ENCODE results near the gene TP53BP1.
"Not testable (repeated sequence)": the region's sequence is repeated elsewhere in the genome, so short reads cannot be mapped to it uniquely, and the experiment has no call there.

TP53BP1 gene, protein sequence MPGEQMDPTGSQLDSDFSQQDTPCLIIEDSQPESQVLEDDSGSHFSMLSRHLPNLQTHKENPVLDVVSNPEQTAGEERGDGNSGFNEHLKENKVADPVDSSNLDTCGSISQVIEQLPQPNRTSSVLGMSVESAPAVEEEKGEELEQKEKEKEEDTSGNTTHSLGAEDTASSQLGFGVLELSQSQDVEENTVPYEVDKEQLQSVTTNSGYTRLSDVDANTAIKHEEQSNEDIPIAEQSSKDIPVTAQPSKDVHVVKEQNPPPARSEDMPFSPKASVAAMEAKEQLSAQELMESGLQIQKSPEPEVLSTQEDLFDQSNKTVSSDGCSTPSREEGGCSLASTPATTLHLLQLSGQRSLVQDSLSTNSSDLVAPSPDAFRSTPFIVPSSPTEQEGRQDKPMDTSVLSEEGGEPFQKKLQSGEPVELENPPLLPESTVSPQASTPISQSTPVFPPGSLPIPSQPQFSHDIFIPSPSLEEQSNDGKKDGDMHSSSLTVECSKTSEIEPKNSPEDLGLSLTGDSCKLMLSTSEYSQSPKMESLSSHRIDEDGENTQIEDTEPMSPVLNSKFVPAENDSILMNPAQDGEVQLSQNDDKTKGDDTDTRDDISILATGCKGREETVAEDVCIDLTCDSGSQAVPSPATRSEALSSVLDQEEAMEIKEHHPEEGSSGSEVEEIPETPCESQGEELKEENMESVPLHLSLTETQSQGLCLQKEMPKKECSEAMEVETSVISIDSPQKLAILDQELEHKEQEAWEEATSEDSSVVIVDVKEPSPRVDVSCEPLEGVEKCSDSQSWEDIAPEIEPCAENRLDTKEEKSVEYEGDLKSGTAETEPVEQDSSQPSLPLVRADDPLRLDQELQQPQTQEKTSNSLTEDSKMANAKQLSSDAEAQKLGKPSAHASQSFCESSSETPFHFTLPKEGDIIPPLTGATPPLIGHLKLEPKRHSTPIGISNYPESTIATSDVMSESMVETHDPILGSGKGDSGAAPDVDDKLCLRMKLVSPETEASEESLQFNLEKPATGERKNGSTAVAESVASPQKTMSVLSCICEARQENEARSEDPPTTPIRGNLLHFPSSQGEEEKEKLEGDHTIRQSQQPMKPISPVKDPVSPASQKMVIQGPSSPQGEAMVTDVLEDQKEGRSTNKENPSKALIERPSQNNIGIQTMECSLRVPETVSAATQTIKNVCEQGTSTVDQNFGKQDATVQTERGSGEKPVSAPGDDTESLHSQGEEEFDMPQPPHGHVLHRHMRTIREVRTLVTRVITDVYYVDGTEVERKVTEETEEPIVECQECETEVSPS (N-terminal part only)

DNA sequence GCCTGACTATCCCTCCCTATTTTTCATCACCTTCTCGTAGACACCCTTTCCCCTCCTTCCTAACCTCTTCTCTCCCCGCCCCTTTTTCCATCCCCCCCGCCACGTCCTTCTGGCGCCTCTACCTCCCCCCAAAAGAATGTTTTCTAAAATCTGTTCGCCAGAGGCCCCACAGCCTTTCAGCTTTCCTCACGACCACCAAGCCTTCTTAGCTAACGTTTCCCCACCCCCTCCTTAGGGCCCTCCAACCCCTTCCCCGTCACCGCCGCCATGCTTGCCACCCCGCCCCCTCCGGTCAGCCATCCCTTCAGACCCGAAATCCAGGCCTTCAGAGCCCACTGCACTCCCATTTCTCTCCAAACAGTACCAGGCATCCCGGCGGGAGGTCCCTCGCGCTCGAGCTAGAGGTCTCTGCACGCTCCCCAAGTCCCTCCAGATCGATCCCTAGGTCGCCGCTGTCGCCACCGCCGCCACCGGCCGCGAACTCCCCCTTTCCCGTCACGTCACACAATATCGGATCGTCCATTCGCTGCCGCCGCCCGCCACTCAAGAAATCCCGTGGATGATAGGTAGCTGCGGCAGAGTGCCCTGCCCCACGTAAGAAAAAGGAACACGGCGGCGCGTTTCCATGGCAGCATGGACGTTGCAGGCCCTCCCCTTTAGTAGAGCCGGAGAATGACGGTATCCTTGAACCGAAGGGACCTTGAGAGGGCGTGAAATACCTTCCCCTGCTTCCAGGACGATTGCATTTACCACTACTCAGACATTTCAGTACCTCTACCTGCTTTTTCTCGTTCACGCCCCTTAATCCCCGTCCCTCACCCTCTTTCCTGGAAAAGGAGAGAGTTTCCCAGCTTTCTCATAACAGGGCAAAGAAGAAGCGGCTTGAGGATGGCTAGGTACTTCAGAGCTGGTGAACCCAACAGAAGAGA lies at the start of gene TP53BP1:
Gene TP53BP1, minus strand, starts transcription at position 484 of the 929 bp plus-strand sequence. Its CDS starts 113 bp downstream, at position 371.
- DNase-seq = peak; percentile 94 to 97

DNA sequence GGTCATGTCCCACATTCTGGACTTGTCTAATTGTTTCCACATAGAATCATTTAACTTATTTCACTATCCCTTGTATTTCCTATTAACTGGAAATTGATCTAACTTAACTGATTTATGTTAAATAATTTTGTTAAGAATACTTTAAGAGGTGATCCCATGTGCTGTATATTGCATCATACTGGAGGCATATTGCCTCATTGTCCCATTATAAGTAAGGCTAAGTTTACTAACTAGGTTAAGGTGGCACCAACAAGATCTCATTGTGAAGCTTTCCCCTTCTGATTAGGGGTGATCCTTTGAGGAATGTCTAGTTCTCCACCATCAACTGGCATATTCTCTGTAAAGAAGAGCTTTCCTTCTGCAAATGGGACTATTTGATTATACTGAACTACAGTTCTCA lies 48.8 kb upstream of the TP53BP1 start:
- no peak for DNase-seq

DNA sequence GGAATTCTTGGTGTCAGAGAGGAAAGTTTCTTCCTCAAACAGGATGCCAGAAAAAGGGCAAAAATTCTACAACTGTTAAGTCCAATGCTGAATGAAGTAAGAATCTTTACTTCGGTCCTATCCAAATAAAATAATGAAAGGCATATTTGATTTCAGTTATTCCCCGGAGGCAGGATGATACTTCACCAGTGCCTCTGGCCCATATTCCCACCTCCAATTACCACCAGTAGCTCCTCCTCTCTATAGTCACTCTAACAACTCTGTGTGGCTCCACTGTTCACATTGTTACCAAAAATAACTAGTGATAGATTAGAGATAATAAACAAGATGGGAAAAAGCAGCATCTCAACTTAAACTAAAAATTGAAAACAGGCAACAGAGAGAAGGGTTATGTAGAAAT lies 45.1 kb upstream of the TP53BP1 start:
- DNase-seq = no peak

DNA sequence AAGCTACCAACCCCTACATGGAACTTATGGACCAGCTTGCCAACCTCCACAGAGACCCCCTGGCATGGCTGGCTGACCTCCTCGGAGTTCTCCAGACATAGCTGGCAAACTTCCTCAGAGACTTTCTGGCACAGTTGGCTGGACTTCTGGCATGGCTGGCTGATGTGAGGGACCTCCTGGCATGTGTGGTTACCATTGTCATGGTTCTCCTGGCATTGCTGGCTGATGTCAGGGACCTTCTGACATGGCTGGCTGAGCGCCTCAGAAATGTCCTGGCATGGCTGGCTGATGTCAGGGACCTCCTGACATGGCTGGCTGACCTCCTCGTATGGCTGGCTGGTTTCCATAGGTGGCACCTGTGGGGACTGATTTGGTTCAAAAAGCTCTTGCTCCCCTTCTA lies 41.9 kb upstream of the TP53BP1 start:
- DNase-seq = no peak

DNA sequence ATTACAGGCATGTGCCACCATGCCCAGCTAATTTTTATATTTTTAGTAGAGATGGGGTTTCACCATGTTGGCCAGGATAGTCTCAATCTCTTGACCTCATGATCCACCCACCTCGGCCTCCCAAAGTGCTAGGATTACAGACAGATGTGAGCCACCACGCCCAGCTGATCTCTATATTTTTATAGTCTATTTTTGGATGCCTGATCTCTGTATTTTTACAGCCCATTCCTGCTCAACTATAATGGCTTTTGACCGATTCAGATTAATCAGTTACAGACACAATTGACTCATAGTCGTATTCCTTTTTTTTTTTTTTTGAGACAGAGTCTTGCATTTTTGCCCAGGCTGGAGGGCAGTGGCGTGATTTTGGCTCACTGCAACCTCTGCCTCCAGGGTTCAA lies 39.9 kb upstream of the TP53BP1 start:
- not testable (repeated sequence) for DNase-seq

DNA sequence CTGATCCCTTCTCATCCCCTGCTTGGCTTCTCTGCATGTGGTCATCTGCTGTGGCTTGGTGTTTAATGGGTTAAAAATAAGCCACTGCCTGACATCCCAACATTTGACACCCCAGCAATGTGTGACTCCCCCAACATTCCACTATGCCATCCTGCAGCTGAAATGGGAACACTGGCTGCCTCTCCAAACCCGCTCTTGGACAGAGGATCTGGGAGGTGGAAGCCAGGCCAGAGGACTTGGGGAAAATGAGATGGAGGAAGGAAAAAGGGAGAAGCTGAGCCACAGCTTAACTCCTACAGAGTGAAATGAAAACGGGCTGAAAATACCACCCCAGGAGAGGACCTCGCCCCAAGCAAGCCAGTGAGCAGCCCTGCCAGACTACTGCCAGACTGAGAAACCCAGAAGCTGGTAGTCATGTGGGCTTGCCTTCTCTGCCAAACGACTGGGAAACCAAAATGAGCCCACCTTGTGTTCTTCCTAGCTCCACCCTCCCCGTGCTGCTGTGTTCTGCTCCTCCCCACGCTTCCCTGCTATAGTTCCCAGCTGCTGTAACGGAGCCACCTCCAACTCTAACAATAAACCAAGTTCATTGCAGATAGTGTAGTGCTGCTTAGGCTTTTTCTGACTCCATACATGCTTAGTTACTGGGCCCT lies 38.2 kb upstream of the TP53BP1 start:
- DNase-seq = no peak

DNA sequence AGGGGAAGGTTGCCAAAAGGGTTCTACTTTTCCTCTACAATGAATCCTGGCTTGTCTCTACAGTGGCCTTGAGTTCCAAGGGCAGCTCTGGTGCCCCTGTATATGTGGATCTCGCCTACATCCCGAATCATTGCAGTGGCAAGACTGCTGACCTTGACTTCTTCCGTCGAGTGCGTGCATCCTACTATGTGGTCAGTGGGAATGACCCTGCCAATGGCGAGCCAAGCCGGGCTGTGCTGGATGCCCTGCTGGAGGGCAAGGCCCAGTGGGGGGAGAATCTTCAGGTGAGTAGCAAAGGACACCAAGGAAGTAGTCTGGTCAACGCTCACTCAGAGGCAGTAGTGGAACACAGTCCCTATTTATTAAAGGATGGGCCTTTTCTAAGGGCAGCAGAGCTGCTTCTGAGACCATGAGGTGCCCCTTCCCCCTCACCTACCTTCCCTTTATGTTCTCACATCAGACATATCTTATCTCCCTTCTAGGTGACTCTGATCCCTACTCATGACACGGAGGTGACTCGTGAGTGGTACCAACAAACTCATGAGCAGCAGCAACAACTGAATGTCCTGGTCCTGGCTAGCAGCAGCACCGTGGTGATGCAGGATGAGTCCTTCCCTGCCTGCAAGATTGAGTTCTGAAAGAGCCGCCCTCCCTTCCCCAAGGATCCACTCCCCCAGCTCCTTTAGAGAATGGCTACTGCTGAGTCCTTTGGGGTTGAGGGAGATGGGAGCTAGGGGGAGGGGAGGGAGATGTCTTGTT lies 36.8 kb upstream of the TP53BP1 start:
- no peak for DNase-seq

DNA sequence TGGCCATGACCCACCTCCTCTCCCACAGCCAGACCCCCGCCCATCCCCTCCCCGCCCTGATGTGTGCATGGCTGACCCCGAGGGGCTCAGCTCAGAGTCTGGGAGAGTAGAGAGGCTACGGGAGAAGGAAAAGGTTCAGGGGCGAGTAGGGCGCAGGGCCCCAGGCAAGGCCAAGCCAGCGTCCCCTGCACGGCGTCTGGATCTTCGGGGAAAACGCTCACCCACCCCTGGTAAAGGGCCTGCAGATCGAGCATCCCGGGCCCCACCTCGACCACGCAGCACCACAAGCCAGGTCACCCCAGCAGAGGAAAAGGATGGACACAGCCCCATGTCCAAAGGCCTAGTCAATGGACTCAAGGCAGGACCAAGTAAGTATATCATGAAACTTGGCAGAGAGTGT lies 36.2 kb upstream of the TP53BP1 start:
- DNase-seq = no peak

DNA sequence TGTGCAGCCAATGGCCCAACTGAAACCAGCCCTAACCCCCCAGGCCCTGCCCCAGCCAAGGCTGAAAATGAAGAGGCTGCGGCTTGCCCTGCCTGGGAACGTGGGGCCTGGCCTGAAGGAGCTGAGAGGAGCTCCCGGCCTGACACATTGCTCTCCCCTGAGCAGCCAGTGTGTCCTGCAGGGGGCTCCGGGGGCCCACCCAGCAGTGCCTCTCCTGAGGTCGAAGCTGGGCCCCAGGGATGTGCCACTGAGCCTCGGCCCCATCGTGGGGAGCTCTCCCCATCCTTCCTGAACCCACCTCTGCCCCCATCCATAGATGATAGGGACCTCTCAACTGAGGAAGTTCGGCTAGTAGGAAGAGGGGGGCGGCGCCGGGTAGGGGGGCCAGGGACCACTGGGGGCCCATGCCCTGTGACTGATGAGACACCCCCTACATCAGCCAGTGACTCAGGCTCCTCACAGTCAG lies 35.6 kb upstream of the TP53BP1 start:
- no peak for DNase-seq

DNA sequence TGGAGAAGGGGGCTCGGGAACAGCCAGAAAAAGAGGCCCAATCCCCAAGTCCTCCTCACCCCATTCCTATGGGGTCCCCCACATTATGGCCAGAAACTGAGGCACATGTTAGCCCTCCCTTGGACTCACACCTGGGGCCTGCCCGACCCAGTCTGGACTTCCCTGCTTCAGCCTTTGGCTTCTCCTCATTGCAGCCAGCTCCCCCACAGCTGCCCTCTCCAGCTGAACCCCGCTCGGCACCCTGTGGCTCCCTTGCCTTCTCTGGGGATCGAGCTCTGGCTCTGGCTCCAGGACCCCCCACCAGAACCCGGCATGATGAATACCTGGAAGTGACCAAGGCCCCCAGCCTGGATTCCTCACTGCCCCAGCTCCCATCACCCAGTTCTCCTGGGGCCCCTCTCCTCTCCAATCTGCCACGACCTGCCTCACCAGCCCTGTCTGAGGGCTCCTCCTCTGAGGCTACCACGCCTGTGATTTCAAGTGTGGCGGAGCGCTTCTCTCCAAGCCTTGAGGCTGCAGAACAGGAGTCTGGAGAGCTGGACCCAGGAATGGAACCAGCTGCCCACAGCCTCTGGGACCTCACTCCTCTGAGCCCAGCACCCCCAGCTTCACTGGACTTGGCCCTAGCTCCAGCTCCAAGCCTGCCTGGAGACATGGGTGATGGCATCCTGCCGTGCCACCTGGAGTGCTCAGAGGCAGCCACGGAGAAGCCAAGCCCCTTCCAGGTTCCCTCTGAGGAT lies 35.0 kb upstream of the TP53BP1 start:
- DNase-seq = no peak

DNA sequence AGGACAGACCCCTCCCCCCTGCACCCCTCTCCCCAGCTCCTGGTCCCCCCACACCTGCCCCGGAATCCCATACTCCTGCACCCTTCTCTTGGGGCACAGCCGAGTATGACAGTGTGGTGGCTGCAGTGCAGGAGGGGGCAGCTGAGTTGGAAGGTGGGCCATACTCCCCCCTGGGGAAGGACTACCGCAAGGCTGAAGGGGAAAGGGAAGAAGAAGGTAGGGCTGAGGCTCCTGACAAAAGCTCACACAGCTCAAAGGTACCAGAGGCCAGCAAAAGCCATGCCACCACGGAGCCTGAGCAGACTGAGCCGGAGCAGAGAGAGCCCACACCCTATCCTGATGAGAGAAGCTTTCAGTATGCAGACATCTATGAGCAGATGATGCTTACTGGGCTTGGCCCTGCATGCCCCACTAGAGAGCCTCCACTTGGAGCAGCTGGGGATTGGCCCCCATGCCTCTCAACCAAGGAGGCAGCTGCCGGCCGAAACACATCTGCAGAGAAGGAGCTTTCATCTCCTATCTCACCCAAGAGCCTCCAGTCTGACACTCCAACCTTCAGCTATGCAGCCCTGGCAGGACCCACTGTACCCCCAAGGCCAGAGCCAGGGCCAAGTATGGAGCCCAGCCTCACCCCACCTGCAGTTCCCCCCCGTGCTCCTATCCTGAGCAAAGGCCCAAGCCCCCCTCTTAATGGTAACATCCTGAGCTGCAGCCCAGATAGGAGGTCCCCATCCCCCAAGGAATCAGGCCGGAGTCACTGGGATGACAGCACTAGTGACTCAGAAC lies 34.3 kb upstream of the TP53BP1 start:
- no peak for DNase-seq

DNA sequence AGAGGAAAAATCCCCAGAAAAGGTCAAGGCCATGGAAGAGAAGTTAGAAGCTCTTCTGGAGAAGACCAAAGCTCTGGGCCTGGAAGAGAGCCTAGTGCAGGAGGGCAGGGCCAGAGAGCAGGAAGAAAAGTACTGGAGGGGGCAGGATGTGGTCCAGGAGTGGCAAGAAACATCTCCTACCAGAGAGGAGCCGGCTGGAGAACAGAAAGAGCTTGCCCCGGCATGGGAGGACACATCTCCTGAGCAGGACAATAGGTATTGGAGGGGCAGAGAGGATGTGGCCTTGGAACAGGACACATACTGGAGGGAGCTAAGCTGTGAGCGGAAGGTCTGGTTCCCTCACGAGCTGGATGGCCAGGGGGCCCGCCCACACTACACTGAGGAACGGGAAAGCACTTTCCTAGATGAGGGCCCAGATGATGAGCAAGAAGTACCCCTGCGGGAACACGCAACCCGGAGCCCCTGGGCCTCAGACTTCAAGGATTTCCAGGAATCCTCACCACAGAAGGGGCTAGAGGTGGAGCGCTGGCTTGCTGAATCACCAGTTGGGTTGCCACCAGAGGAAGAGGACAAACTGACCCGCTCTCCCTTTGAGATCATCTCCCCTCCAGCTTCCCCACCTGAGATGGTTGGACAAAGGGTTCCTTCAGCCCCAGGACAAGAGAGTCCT lies 33.4 kb upstream of the TP53BP1 start:
- no peak for DNase-seq

DNA sequence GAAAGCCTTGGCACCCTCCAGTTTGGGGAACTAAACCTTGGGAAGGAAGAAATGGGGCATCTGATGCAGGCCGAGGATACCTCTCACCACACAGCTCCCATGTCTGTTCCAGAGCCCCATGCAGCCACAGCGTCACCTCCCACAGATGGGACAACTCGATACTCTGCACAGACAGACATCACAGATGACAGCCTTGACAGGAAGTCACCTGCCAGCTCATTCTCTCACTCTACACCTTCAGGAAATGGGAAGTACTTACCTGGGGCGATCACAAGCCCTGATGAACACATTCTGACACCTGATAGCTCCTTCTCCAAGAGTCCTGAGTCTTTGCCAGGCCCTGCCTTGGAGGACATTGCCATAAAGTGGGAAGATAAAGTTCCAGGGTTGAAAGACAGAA lies 32.2 kb upstream of the TP53BP1 start:
- no peak for DNase-seq

DNA sequence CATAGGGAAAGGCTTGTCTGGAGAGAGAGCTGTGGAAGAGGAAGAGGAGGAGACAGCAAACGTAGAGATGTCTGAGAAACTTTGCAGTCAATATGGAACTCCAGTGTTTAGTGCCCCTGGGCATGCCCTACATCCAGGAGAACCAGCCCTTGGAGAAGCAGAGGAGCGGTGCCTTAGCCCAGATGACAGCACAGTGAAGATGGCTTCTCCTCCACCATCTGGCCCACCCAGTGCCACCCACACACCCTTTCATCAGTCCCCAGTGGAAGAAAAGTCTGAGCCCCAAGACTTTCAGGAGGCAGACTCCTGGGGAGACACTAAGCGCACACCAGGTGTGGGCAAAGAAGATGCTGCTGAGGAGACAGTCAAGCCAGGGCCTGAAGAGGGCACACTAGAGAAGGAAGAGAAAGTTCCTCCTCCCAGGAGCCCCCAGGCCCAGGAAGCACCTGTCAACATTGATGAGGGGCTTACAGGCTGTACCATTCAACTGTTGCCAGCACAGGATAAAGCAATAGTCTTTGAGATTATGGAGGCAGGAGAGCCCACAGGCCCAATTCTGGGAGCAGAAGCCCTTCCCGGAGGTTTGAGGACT lies 31.4 kb upstream of the TP53BP1 start:
- no peak for DNase-seq

DNA sequence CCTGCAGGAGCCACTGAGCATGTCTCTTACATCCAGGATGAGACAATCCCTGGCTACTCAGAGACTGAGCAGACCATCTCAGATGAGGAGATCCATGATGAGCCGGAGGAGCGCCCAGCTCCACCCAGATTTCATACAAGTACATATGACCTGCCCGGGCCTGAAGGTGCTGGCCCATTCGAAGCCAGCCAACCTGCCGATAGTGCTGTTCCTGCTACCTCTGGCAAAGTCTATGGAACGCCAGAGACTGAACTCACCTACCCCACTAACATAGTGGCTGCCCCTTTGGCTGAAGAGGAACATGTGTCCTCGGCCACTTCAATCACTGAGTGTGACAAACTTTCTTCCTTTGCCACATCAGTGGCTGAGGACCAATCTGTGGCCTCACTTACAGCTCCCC lies 30.7 kb upstream of the TP53BP1 start:
- DNase-seq = no peak

DNA sequence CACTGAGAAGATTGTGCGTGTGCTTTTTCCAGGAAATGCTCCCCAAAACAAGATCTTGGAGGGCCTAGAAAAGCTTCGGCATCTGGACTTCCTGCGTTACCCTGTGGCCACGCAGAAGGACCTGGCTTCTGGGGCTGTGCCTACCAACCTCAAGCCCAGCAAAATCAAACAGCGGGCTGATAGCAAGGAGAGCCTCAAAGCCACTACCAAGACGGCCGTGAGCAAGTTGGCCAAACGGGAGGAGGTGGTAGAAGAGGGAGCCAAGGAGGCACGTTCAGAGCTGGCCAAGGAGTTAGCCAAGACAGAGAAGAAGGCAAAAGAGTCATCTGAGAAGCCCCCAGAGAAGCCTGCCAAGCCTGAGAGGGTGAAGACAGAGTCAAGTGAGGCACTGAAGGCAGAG lies 29.3 kb upstream of the TP53BP1 start:
- DNase-seq = no peak

DNA sequence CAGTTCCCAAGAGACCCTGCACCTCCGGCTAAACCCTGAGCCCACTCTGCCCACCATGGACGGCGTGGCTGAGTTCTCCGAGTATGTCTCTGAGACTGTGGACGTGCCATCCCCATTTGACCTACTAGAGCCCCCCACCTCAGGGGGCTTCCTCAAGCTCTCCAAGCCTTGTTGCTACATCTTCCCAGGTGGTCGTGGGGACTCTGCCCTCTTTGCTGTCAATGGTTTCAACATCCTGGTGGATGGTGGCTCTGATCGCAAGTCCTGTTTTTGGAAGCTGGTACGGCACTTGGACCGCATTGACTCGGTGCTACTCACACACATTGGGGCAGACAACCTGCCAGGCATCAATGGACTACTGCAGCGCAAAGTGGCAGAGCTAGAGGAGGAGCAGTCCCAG lies 28.5 kb upstream of the TP53BP1 start:
- no peak for DNase-seq

DNA sequence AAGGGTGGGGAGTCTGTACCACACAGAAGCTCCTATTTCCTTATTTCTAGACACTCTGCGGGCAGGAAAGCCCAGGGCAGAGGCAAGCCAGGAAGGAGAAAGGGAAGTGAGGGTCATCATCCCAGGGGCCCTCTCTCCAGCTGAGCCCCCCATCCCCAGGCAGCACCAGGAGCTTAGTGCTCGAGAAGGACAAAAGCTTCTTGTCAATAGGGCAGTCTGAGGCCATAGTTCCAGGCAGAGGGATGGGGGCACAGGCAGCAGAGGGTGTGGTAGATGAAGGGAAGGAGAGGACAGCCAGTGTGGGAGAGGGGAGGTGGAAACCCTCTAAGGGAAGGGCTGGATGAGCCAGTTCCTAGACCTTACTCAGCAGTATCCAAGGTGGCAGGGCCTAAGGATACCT lies 27.2 kb upstream of the TP53BP1 start:
- no peak for DNase-seq

Measured in activated CD4-positive, alpha-beta T cell treated with anti-CD3 and anti-CD28 coated beads, Interleukin-2, amount 50 U/mL, for 48 hours (primary cell).